ENCODE data around the gene JDP2. TPM values are rescaled to one million over a fixed set of nuclear protein-coding genes. Genes with fewer than 3 reads are reported as not detected.

The JDP2 gene
- total RNA-seq, 1 experiment from 2014 or later: 22.5 TPM

- DNase-seq (ENCODE audit: low read depth, low spot score): no peak
- in situ Hi-C loops (cut with HindIII; ENCODE audit: low pct_unique_long_range_greater_than_20kb, low sequenced_read_pairs): no loop called here
These were observed 2.7 kb downstream of the JDP2 start for GRCh38 chr14:75430526-75430925.

- in situ Hi-C loops (cut with HindIII; ENCODE audit: low pct_unique_long_range_greater_than_20kb, low sequenced_read_pairs): no loop called here
- no peak for DNase-seq (ENCODE audit: low read depth, low spot score)
These were observed 3.2 kb downstream of the JDP2 start for GRCh38 chr14:75430976-75431375.

DNA sequence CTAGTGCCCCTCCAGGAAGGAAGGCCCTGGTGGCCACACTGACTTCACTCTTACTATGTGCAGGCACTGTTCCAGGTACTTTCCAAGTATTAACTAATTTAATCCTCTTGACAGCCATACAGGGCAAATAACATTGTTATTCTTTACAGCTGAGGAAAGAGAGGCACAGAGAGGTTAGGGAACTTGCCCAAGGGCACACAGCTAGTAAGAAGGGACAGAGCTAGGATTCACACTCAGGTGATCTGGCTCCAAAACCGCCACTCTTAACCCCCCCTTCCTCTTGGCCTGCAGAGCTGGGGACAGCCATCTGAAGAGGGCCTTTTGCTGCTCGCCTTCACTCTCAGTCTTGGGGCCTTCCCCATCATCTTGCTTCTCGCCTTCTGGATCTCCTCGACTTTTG is 4.0 kb downstream of the JDP2 start:
- DNase-seq (ENCODE audit: low read depth, low spot score): no peak
- in situ Hi-C loops (cut with HindIII; ENCODE audit: low pct_unique_long_range_greater_than_20kb, low sequenced_read_pairs): no loop called here

GRCh38 chr14:75432411-75432810 is 4.6 kb downstream of the JDP2 start:
- DNase-seq (ENCODE audit: low read depth, low spot score): no peak
- in situ Hi-C loops (cut with HindIII; ENCODE audit: low pct_unique_long_range_greater_than_20kb, low sequenced_read_pairs): no loop called here

DNA sequence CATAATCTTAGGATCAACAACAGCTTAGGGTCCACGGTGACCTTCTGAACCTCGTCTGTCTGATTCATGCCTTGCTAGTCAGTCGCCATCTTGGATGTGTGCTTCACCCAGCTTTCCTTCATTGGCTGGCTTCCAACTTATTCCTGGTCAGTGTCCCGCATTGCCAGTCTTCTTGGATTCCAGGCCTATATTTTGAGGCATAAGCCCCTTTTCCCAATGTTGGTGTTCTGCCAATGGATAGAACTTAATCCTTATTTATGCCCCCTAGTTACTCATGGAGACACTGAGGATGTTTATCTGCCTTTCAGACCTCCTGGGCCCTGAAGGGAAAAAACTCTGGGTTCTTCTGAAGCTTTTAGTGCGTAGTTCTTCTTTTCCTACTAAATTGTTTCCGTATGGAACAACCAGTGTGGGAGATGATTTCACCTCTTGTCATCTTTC is 5.8 kb downstream of the JDP2 start:
- in situ Hi-C loops (cut with HindIII; ENCODE audit: low pct_unique_long_range_greater_than_20kb, low sequenced_read_pairs): no loop called here

GRCh38 chr14:75434138-75434889 is 6.5 kb downstream of the JDP2 start:
- DNase-seq (ENCODE audit: low read depth, low spot score): no peak

More for the DNA sequence above, 5.8 kb downstream of the JDP2 start:
- DNase-seq (ENCODE audit: low read depth, low spot score): no peak

GRCh38 chr14:75434890-75435248 is 7.0 kb downstream of the JDP2 start:
- in situ Hi-C loops (cut with HindIII; ENCODE audit: low pct_unique_long_range_greater_than_20kb, low sequenced_read_pairs): no loop called here
- DNase-seq (ENCODE audit: low read depth, low spot score): no peak

More at GRCh38 chr14:75434138-75434889, 6.5 kb downstream of the JDP2 start:
- in situ Hi-C loops (cut with HindIII; ENCODE audit: low pct_unique_long_range_greater_than_20kb, low sequenced_read_pairs): no loop called here

GRCh38 chr14:75435473-75435872 is 7.7 kb downstream of the JDP2 start:
- in situ Hi-C loops (cut with HindIII; ENCODE audit: low pct_unique_long_range_greater_than_20kb, low sequenced_read_pairs): no loop called here
- no peak for DNase-seq (ENCODE audit: low read depth, low spot score)

GRCh38 chr14:75437201-75438143 is 9.7 kb downstream of the JDP2 start:
- in situ Hi-C loops (cut with HindIII; ENCODE audit: low pct_unique_long_range_greater_than_20kb, low sequenced_read_pairs): no loop called here
- no peak for DNase-seq (ENCODE audit: low read depth, low spot score)

DNA sequence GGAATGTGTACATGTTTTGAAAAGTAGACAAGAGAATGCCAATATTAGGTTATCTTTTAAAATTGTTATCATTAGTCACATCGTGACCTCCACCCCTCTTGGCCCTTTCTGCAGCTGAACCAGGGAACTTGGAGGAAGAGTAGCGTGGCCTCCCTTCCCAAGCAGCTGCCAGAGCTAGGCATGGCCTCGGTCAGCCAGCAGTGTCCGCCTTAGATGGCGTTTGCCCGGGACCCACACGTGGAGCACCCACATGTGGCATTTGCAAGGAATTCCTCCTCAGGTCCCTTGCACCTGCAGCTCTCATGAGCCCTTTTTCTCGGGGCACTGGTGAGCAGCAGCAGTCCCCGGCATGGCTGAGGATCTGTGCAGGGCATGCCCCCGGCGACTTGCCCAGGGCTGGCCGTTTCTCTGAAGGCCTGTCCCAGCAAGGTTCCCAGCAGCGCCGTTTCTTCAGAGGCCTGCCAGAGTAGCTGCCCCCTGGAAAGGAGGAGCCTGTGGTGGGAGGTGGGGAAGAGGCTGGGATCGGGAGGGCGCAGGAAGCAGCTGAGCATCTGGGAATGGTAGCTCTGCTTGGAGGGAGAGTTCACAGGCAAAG is 10.8 kb downstream of the JDP2 start:
- in situ Hi-C loops (cut with HindIII; ENCODE audit: low pct_unique_long_range_greater_than_20kb, low sequenced_read_pairs): no loop called here
- DNase-seq (ENCODE audit: low read depth, low spot score): no peak

GRCh38 chr14:75439989-75440388 is 12.2 kb downstream of the JDP2 start:
- in situ Hi-C loops (cut with HindIII; ENCODE audit: low pct_unique_long_range_greater_than_20kb, low sequenced_read_pairs): no loop called here
- DNase-seq (ENCODE audit: low read depth, low spot score): no peak

GRCh38 chr14:75440733-75441477 is 13.1 kb downstream of the JDP2 start:
- DNase-seq (ENCODE audit: low read depth, low spot score): no peak
- in situ Hi-C loops (cut with HindIII; ENCODE audit: low pct_unique_long_range_greater_than_20kb, low sequenced_read_pairs): no loop called here

- in situ Hi-C loops (cut with HindIII; ENCODE audit: low pct_unique_long_range_greater_than_20kb, low sequenced_read_pairs): no loop called here
- DNase-seq (ENCODE audit: low read depth, low spot score): no peak
These were observed 13.9 kb downstream of the JDP2 start for GRCh38 chr14:75441728-75442127.

DNA sequence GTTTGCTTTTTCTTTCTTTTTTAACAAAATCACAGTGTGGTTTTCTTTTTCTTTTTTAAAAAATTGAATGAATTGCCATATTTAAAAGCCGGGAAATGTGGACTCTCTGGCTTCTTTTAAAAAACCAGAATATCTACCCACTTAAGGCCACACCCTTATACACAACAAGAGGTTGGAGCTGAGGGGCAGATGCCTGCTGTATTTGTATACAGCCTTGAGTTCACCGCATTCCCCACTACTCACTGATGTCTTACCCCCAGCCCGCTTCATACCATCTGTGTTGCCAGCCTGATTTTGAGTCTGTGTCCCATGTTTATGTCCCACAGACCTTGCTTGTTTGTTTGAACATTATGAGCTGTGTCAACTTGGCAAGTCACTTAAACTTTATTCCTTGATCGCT is 14.3 kb downstream of the JDP2 start:
- in situ Hi-C loops (cut with HindIII; ENCODE audit: low pct_unique_long_range_greater_than_20kb, low sequenced_read_pairs): no loop called here
- no peak for DNase-seq (ENCODE audit: low read depth, low spot score)

DNA sequence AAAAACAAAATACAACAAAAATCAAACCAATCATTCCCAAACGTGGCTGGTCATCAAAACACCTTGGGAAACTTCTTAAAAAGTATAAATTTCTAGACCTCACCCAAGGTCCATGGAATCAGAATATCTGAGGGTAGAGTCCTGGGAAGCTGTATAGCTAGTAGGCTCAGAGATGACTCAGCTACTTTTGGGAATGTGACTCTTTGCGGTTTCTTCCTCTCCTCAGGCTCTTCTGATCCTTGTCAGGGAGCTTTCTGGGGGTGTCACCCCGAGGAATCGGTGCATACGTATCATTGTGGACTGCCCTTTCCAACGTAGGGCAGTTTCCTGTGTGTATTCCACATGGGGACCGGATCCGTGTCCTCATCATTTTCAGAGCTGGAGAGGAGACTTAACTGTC is 14.8 kb downstream of the JDP2 start:
- in situ Hi-C loops (cut with HindIII; ENCODE audit: low pct_unique_long_range_greater_than_20kb, low sequenced_read_pairs): no loop called here
- no peak for DNase-seq (ENCODE audit: low read depth, low spot score)

DNA sequence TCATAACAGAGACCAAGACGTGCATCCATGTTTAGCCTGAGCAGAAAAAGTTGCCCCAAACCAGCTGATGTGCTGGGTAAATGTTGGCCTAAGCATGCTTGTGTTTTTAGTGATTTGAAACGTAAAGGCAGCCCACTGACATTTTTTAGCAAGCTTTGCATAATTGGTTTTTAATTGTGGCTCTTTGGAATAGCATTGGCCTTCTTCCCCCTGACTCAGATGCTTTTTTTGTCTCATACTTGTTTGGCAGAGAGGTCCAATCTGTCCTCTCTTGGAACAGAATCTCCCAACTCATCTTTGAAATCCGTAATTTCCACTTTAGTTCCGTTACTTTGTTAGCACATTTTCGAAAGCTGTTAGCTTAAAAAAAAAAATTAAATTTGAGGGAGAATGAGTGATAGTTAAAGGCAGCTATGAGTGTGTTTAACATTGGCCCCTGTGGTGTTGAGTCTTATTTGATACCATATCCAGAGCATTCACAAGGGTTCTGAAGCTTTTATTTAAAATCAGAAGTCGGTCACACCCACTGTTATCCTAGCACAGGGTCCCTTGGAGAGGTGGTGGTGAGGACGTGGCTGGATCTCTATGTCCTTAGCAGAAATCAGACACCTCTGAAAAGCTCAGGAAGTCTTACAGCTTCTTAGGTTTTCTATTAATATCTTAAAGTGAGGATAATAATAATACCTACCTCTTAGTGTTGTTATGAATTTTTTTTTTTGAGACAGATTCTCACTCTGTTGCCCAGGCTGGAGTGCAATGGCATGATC is 15.6 kb downstream of the JDP2 start:
- DNase-seq (ENCODE audit: low read depth, low spot score): no peak
- in situ Hi-C loops (cut with HindIII; ENCODE audit: low pct_unique_long_range_greater_than_20kb, low sequenced_read_pairs): no loop called here

- no peak for DNase-seq (ENCODE audit: low read depth, low spot score)
- in situ Hi-C loops (cut with HindIII; ENCODE audit: low pct_unique_long_range_greater_than_20kb, low sequenced_read_pairs): no loop called here
These were observed 17.4 kb downstream of the JDP2 start for GRCh38 chr14:75445236-75445635.
